PC-3 (cell line): ENCODE measurements around the gene AGBL1.

ENCODE experiments used
- CTCF ChIP-seq: fragments of 300-600 bp; sonication (generic); conservative IDR thresholded peaks from 2 replicates; pipeline ENCODE4 v1.5.1; 2017; ENCODE audit warnings: antibody characterized with exemption, low read depth, mild to moderate bottlenecking, low read length
- EZH2 ChIP-seq: fragments of 300-600 bp; sonication (generic); IDR thresholded peaks from one replicate; pipeline ENCODE4 v1.6.1; 2017; ENCODE audit warnings: antibody characterized with exemption, mild to moderate bottlenecking, low read length; ENCODE audit not compliant: unreplicated experiment

GRCh38 chr15:86764021-86764420 is 684.4 kb downstream of the AGBL1 start:
- TF ChIP-seq CTCF, result no peak
- TF ChIP-seq EZH2, result no peak
